GM10248 (cell line): ENCODE results near the gene TMEM221.
A peak's percentile ranks its signal among the peaks of the same experiment; 100 is the strongest.

Experiments
- CTCF ChIA-PET: fragments of 300-600 bp; sonication (Branson Sonifier 250); formaldehyde crosslinking; extraction: SDS; loops from one replicate; lab custom pipeline; 2021; ENCODE audit warnings: antibody characterized with exemption; lab: Yijun Ruan, JAX
- POLR2A ChIA-PET: fragments of 350-650 bp; sonication (Branson Sonifier 250); formaldehyde crosslinking; extraction: SDS; loops from one replicate; lab custom pipeline; 2020; ENCODE audit warnings: antibody characterized with exemption; lab: Yijun Ruan, JAX
- DNase-seq: peaks from one replicate; pipeline ENCODE4 v3.0.0; 2012; ENCODE audit errors: extremely low spot score
- CTCF ChIP-seq: IDR thresholded peaks from 2 replicates; pipeline ENCODE4 v1.5.1; 2012; ENCODE audit warnings: mild to moderate bottlenecking, low read depth; ENCODE audit errors: extremely low read depth, missing control alignments, control extremely low read depth

Gene TMEM221

GRCh38 chr19:17435218-17435617 is 13.2 kb downstream of the TMEM221 start:
- no peak for TF ChIP-seq CTCF

GRCh38 chr19:17431417-17431816 is 17.1 kb downstream of the TMEM221 start:
- POLR2A ChIA-PET, result no interaction called here
- no peak for DNase-seq
- CTCF ChIA-PET, result interaction anchor here (0.9 to 1.7 kb wide), 3 partner anchors 10 to 34 kb away, joined by 3 to 5 read pairs (median 4); no protein-coding TSS in a partner anchor
- TF ChIP-seq CTCF, result no peak

More at GRCh38 chr19:17435218-17435617, 13.2 kb downstream of the TMEM221 start:
- CTCF ChIA-PET, result no interaction called here
- POLR2A ChIA-PET, result no interaction called here
- no peak for DNase-seq

- ChIA-PET CTCF (interaction anchor here (1.1 to 1.6 kb wide), 6 partner anchors 10 to 66 kb away, joined by 3 to 4 read pairs (median 3); partner anchors contain the start of genes BST2 and MVB12A), POLR2A (interaction anchor here (0.6 to 1.1 kb wide), 2 partner anchors 24 to 151 kb away, joined by 3 read pairs; partner anchors contain the start of gene BST2)
- no peak for TF ChIP-seq CTCF
- no peak for DNase-seq
Measured at GRCh38 chr19:17429641-17430113, 18.8 kb downstream of the TMEM221 start.

GRCh38 chr19:17424743-17425365 is 23.6 kb downstream of the TMEM221 start:
- peak; percentile 72 for TF ChIP-seq CTCF
- ChIA-PET POLR2A (no interaction called here), CTCF (interaction anchor here (1.1 to 2.5 kb wide), 3 partner anchors 8 to 71 kb away, joined by 3 to 10 read pairs (median 6); no protein-coding TSS in a partner anchor)
- DNase-seq, result peak; percentile 66

GRCh38 chr19:17423429-17424208 is 24.8 kb downstream of the TMEM221 start:
- POLR2A ChIA-PET, result no interaction called here
- no peak for DNase-seq
- CTCF ChIA-PET, result interaction anchor here (1.0 to 2.5 kb wide), 3 partner anchors 9 to 42 kb away, joined by 3 to 10 read pairs (median 3); no protein-coding TSS in a partner anchor
- no peak for TF ChIP-seq CTCF

- POLR2A ChIA-PET, result interaction anchor here (0.6 kb wide), 1 partner anchor 73 kb away, joined by 3 read pairs; no protein-coding TSS in a partner anchor
- no peak for TF ChIP-seq CTCF
- CTCF ChIA-PET, result interaction anchor here (1.0 kb wide), 1 partner anchor 10 kb away, joined by 4 read pairs; no protein-coding TSS in a partner anchor
- DNase-seq, result no peak
Measured at GRCh38 chr19:17421942-17422341, 26.5 kb downstream of the TMEM221 start.
